ENCODE results near the gene DDAH2. TPM values are rescaled to one million over a fixed set of nuclear protein-coding genes. Genes with fewer than 3 reads are reported as not detected.

DDAH2 gene, protein sequence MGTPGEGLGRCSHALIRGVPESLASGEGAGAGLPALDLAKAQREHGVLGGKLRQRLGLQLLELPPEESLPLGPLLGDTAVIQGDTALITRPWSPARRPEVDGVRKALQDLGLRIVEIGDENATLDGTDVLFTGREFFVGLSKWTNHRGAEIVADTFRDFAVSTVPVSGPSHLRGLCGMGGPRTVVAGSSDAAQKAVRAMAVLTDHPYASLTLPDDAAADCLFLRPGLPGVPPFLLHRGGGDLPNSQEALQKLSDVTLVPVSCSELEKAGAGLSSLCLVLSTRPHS
- total RNA-seq, result 100 to 1,000 TPM in 3 of 4 donors, 10 to 100 TPM in 1; 99.9 to 117 (median 114) TPM

DNA sequence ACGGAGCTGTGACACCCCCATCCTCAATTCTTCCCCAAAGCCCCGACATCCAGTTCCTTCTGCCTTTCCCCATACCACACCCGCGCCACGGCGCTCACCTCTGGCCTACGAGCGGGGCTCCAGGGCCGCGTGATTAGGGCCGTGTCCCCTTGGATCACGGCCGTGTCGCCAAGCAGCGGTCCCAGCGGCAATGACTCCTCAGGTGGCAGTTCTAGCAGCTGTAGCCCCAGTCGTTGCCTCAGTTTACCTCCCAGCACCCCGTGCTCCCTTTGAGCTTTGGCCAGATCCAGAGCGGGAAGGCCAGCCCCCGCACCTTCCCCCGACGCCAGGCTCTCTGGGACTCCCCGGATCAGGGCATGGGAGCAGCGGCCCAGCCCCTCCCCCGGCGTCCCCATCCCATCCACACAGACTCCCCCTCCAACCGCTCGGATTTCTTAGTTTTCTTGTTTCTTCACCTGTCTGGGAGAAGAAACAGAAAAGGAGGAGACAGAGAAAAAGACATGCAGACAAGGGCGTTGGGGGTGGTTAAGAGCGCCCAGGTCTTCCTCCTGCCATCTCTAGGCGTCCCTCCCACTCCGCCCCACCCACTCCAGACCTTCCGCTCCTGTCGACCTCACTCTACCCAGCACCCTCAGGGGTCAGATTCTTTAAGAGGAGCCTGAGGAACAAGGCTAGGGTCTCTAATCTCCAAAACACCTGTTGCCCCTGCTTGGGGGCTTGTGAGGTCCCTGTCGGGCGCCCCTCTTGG is at the start of gene DDAH2:
Gene DDAH2 (minus strand): TSS at position 533 of the 748 bp plus-strand sequence. CDS start 138 bp downstream, at position 395.
- H3K4me3 ChIP-seq (replicated peaks in 1 of 3), result peak within 1 kb of the TSS; percentile 55 to 84 (median 62)
- peak in 1 of 2 donors; percentile 29 for DNase-seq
- 9 to 11% methylated on average over 29 to 34 of the region's 36 CpGs for WGBS, 2 donors
- no peak for TF ChIP-seq POLR2A (IDR thresholded peaks at IDR 0.05)
- TF ChIP-seq, protein P1, sequence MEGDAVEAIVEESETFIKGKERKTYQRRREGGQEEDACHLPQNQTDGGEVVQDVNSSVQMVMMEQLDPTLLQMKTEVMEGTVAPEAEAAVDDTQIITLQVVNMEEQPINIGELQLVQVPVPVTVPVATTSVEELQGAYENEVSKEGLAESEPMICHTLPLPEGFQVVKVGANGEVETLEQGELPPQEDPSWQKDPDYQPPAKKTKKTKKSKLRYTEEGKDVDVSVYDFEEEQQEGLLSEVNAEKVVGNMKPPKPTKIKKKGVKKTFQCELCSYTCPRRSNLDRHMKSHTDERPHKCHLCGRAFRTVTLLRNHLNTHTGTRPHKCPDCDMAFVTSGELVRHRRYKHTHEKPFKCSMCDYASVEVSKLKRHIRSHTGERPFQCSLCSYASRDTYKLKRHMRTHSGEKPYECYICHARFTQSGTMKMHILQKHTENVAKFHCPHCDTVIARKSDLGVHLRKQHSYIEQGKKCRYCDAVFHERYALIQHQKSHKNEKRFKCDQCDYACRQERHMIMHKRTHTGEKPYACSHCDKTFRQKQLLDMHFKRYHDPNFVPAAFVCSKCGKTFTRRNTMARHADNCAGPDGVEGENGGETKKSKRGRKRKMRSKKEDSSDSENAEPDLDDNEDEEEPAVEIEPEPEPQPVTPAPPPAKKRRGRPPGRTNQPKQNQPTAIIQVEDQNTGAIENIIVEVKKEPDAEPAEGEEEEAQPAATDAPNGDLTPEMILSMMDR (IDR thresholded peaks at IDR 0.05), result no peak
- intact Hi-C loops (cut with DNase I), result loop anchor here (10.0 kb wide), 1 partner anchor 106 kb away; no protein-coding TSS in a partner anchor
- no peaks in the 10 kb centered on the region for H3K27me3 ChIP-seq
- H3K27ac ChIP-seq, result peak within 1 kb of the TSS; percentile 82 to 98 (median 93)
- peaks cover 33 to 37% of the 10 kb centered on the region in 2 donors for H3K36me3 ChIP-seq
- H3K4me1 ChIP-seq, result peaks cover 24 to 45% of the 10 kb centered on the region in 2 donors
- no peaks in the 10 kb centered on the region for H3K9me3 ChIP-seq

DNA sequence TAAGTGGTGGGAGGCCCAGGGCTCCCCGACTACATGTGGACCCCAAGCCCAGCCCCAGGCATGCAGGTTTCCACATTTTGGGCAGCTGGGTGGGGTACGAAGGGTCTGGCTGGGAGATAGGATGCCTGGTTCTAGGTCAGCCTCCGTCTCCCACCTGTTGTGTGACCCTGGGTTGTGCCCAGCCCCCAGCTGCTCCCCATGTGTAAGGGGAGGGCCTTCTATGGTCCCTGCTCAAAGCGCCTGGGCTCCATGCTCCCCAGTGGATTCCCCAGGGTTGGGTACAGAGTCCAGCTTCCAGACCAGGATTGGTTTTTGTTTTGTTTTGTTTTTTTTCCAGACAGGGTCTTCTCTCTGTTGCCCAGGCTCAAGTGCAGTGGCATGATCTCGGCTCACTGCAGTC is 49.1 kb upstream of the DDAH2 start:
- Histone ChIP-seq H3K4me1 (peaks cover 8 to 14% of the 10 kb centered on the region in 2 donors), H3K27ac (no peak overlapping the region), H3K27me3 (no peaks in the 10 kb centered on the region), H3K36me3 (peaks cover 41 to 42% of the 10 kb centered on the region in 2 donors), H3K4me3 (replicated peaks in 1 of 3) (no peak overlapping the region), H3K9me3 (no peaks in the 10 kb centered on the region)
- 89 to 94% methylated on average over 4 to 5 of the region's 5 CpGs for WGBS, 2 donors
- no peak for DNase-seq
- TF ChIP-seq, protein P1 (IDR thresholded peaks at IDR 0.05), result no peak
- TF ChIP-seq POLR2A (IDR thresholded peaks at IDR 0.05), result no peak
- intact Hi-C loops (cut with DNase I), result no loop called here

DNA sequence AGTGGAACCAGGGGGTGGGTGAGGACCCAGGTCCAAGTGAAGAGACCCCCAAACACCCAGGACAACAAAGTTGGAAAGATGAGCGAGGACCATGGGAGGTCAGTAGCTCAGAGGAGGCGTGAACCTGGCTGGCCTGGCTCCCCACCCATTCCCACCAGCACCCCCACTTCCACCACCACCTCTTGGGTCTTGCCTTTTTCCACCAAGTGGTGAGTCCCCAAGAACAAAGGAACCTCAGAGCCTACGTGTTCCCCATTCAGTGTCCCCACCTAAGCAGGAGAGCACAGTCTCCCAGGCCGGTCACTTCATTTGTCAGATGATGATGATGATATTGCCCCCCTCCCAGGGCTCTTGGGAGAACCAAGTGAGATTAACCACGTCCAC is 48.6 kb upstream of the DDAH2 start:
- intact Hi-C loops (cut with DNase I), result no loop called here
- Histone ChIP-seq H3K4me1 (peaks cover 8 to 14% of the 10 kb centered on the region in 2 donors), H3K9me3 (no peaks in the 10 kb centered on the region), H3K36me3 (peaks cover 35 to 39% of the 10 kb centered on the region in 2 donors), H3K4me3 (replicated peaks in 1 of 3) (no peak overlapping the region), H3K27me3 (no peaks in the 10 kb centered on the region), H3K27ac (peak overlapping the region in 2 of 3 donors; percentile 66 to 69)
- TF ChIP-seq POLR2A (IDR thresholded peaks at IDR 0.05), result no peak
- TF ChIP-seq, protein P1 (IDR thresholded peaks at IDR 0.05), result no peak
- no peak for DNase-seq
- WGBS, 2 donors, result 97 to 98% methylated on average over 5 of the region's 5 CpGs

DNA sequence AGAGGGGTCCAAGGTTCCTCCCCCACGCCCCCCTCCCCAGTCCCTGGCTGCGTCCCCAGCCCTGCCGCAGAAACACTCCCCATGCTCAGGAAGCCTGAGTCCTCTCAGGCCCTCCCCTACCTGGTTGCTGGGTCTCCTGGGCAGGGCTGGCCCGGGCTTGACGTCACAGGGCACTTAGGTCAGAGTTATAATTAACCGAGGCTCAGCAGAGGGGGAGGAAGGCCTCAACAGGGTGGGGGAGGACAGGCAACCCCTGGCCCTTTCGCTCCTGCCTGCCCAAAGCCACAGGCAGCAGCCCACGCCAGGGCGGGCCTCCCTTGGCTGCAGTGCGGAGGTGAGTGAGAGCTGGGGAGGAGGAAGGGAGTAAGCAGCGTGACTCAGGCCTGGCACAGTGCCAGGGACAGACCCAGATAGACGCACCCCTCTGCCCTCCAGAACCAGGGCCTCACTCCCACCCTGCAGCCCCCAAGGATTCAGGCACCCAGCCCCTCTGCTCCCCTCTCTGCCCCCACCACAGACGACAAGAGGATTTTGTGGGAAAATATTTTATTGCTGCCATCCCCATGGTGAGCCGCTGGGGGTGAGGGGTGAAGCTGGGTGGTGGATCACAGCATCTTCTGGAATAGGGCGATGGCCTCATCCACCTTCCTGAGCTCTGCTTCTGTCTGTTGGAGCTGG is 48.0 kb upstream of the DDAH2 start, which contains the start of gene VWA7:
Gene VWA7 (minus strand): TSS at position 340 of the 678 bp plus-strand sequence. CDS start 549 bp downstream, outside the sequence.
- Histone ChIP-seq H3K27me3 (no peaks in the 10 kb centered on the region), H3K4me3 (replicated peaks in 1 of 3) (no peak within 1 kb of the TSS), H3K27ac (peak within 1 kb of the TSS in 2 of 3 donors; percentile 66 to 69), H3K4me1 (peaks cover 8 to 14% of the 10 kb centered on the region in 2 donors), H3K9me3 (no peaks in the 10 kb centered on the region), H3K36me3 (peaks cover 30 to 35% of the 10 kb centered on the region in 2 donors)
- WGBS, 2 donors, result 16 to 19% methylated on average over 13 of the region's 15 CpGs
- intact Hi-C loops (cut with DNase I), result no loop called here
- peak in 1 of 2 donors; percentile 36 for TF ChIP-seq POLR2A (IDR thresholded peaks at IDR 0.05)
- TF ChIP-seq, protein P1 (IDR thresholded peaks at IDR 0.05), result no peak
- peak; percentile 75 to 86 for DNase-seq
